ENCODE results near the gene SCAMP5. TPM values are rescaled to one million over a fixed set of nuclear protein-coding genes. Genes with fewer than 3 reads are reported as not detected.

The SCAMP5 gene
- total RNA-seq, 1 experiment from 2014 or later: 7.0 TPM

DNA sequence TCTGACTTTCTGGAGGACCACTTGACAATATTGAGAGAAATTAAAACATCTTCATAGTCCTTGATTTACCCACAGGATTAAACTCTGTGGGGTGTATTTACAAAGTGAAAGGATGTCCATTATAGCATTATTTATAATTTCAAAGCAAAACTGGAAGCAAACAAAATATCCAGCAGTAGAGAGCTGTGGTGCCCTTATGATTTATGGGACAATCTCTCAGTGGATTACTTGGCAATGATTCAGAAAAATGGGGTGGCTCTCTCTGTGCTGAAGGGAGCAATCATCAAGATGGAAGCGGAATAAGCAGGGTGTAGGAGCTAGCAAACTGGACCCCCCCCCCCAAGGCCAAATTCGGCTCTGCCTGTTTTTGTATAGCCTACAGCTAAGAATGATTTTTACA is 37.0 kb downstream of the SCAMP5 start:
- DNase-seq (no peak), ATAC-seq (no peak)
- intact Hi-C loops (cut with micrococcal nuclease): no loop called here
- H3K27me3 ChIP-seq (ENCODE audit: low read length): no peaks in the 10 kb centered on the region
- POLR2A ChIA-PET (ENCODE audit: unreplicated experiment): no interaction called here
- 0 out of 2 replicates have a peak, but pooled peaks cover 5% of the 10 kb centered on the region for H3K36me3 ChIP-seq (ENCODE audit: low read depth, low read length)
- H3K27ac ChIP-seq (ENCODE audit: low read length): no peak overlapping the region
- H3K9me3 ChIP-seq (ENCODE audit: low read length): no peaks in the 10 kb centered on the region
- BruUV-seq (replicated peaks): no TSS peak
- H3F3A ChIP-seq (ENCODE audit: low read length, unreplicated experiment): no peaks in the 10 kb centered on the region
- TF ChIP-seq EZH2 (IDR thresholded peaks at IDR 0.05; ENCODE audit: low read length, unreplicated experiment): no peak
- no peak for TF ChIP-seq CTCF (conservative IDR thresholded peaks at IDR 0.05; ENCODE audit: low read depth, low read length)
- no peak for TF ChIP-seq EZH2phosphoT487 (IDR thresholded peaks at IDR 0.05; ENCODE audit: borderline replicate concordance, low read length)
- H3K4me1 ChIP-seq (ENCODE audit: insufficient read depth, low read length): peaks cover 35% of the 10 kb centered on the region
- no peaks in the 10 kb centered on the region for H4K20me1 ChIP-seq (ENCODE audit: low read length)
- no peak overlapping the region for H3K9ac ChIP-seq (ENCODE audit: low read length)
- CTCF ChIA-PET: no interaction called here
- no peak overlapping the region for H2AFZ ChIP-seq (ENCODE audit: low read length)
- H3K4me2 ChIP-seq (ENCODE audit: low read length): no peak overlapping the region
- H3K9me2 ChIP-seq (replicated peaks; ENCODE audit: low read length): no peaks in the 10 kb centered on the region
- H3K79me2 ChIP-seq (ENCODE audit: low read length): 0 out of 2 replicates have a peak, but pooled peaks cover 15% of the 10 kb centered on the region
- H3K4me3 ChIP-seq (ENCODE audit: low read length): no peak overlapping the region

DNA sequence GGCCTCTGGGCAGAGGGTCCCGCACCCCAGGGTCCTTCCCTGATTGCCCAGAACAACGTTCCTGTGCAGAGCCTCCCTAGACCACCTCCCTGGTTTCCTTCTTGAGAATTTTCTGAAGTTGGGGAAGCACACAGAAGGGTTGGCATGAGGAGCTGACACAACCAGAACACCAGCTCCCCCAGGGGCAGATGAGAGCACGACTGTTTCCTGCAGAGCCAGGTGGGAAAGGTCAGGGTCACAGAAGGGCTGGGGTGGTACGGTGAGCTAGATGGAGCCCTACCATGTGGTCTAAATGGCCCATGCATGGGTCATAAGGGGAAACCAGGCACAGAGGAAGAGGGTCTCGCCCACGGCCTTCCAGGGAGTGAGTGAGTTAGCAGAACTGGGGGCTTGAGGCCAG is 38.4 kb downstream of the SCAMP5 start:
- no peaks in the 10 kb centered on the region for H3K9me2 ChIP-seq (replicated peaks; ENCODE audit: low read length)
- no peaks in the 10 kb centered on the region for H3F3A ChIP-seq (ENCODE audit: low read length, unreplicated experiment)
- TF ChIP-seq CTCF (conservative IDR thresholded peaks at IDR 0.05; ENCODE audit: low read depth, low read length) (no peak), EZH2 (IDR thresholded peaks at IDR 0.05; ENCODE audit: low read length, unreplicated experiment) (no peak), EZH2phosphoT487 (IDR thresholded peaks at IDR 0.05; ENCODE audit: borderline replicate concordance, low read length) (no peak)
- H2AFZ ChIP-seq (ENCODE audit: low read length): no peak overlapping the region
- H3K9ac ChIP-seq (ENCODE audit: low read length): no peak overlapping the region
- H3K4me2 ChIP-seq (ENCODE audit: low read length): no peak overlapping the region
- H4K20me1 ChIP-seq (ENCODE audit: low read length): no peaks in the 10 kb centered on the region
- DNase-seq: no peak
- no peak overlapping the region for H3K27ac ChIP-seq (ENCODE audit: low read length)
- no peaks in the 10 kb centered on the region for H3K27me3 ChIP-seq (ENCODE audit: low read length)
- CTCF ChIA-PET: no interaction called here
- 0 out of 2 replicates have a peak, but pooled peaks cover 15% of the 10 kb centered on the region for H3K79me2 ChIP-seq (ENCODE audit: low read length)
- intact Hi-C loops (cut with micrococcal nuclease): no loop called here
- no TSS peak for BruUV-seq (replicated peaks)
- no peaks in the 10 kb centered on the region for H3K9me3 ChIP-seq (ENCODE audit: low read length)
- POLR2A ChIA-PET (ENCODE audit: unreplicated experiment): no interaction called here
- no peak for ATAC-seq
- peaks cover 42% of the 10 kb centered on the region for H3K4me1 ChIP-seq (ENCODE audit: insufficient read depth, low read length)
- H3K4me3 ChIP-seq (ENCODE audit: low read length): no peak overlapping the region
- H3K36me3 ChIP-seq (ENCODE audit: low read depth, low read length): 0 out of 2 replicates have a peak, but pooled peaks cover 5% of the 10 kb centered on the region

DNA sequence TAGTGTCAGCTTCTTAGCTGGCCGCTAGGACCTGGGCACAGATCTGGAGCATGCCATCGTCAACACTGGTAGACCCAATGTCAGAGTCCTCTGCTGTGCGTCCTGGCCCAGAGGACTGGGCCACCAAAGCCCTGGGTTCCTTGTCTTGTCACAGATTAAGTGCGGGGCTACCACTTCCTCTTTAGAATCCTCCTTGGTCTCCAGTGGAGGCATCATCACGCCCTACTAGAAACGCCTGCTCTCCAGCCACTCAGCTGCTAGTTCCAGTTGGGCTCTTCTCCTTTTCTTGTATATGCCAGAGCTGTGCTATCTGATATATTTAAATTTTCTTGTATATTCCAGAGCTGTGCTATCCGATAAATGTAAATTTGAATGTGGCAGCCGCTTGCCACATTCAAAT is 39.3 kb downstream of the SCAMP5 start:
- Histone ChIP-seq H3K4me2 (ENCODE audit: low read length) (no peak overlapping the region), H3K9me3 (ENCODE audit: low read length) (no peaks in the 10 kb centered on the region), H3F3A (ENCODE audit: low read length, unreplicated experiment) (no peaks in the 10 kb centered on the region), H2AFZ (ENCODE audit: low read length) (no peak overlapping the region), H3K9ac (ENCODE audit: low read length) (no peak overlapping the region), H3K4me1 (ENCODE audit: insufficient read depth, low read length) (peaks cover 38% of the 10 kb centered on the region), H4K20me1 (ENCODE audit: low read length) (no peaks in the 10 kb centered on the region), H3K27ac (ENCODE audit: low read length) (no peak overlapping the region), H3K36me3 (ENCODE audit: low read depth, low read length) (0 out of 2 replicates have a peak, but pooled peaks cover 5% of the 10 kb centered on the region), H3K79me2 (ENCODE audit: low read length) (0 out of 2 replicates have a peak, but pooled peaks cover 15% of the 10 kb centered on the region), H3K4me3 (ENCODE audit: low read length) (no peak overlapping the region), H3K9me2 (replicated peaks; ENCODE audit: low read length) (no peaks in the 10 kb centered on the region), H3K27me3 (ENCODE audit: low read length) (no peaks in the 10 kb centered on the region)
- no peak for ATAC-seq
- POLR2A ChIA-PET (ENCODE audit: unreplicated experiment): no interaction called here
- intact Hi-C loops (cut with micrococcal nuclease): no loop called here
- CTCF ChIA-PET: no interaction called here
- TF ChIP-seq EZH2phosphoT487 (IDR thresholded peaks at IDR 0.05; ENCODE audit: borderline replicate concordance, low read length): no peak
- TF ChIP-seq EZH2 (IDR thresholded peaks at IDR 0.05; ENCODE audit: low read length, unreplicated experiment): no peak
- no peak for TF ChIP-seq CTCF (conservative IDR thresholded peaks at IDR 0.05; ENCODE audit: low read depth, low read length)
- no peak for DNase-seq
- no TSS peak for BruUV-seq (replicated peaks)

Measured in PC-3 (cell line).